ENCODE measurements around the gene TEX22. TPM values are rescaled to one million over a fixed set of nuclear protein-coding genes. Genes with fewer than 3 reads are reported as not detected.

Gene TEX22
- total RNA-seq, 1 experiment from 2014 or later = 0.04 TPM

DNA sequence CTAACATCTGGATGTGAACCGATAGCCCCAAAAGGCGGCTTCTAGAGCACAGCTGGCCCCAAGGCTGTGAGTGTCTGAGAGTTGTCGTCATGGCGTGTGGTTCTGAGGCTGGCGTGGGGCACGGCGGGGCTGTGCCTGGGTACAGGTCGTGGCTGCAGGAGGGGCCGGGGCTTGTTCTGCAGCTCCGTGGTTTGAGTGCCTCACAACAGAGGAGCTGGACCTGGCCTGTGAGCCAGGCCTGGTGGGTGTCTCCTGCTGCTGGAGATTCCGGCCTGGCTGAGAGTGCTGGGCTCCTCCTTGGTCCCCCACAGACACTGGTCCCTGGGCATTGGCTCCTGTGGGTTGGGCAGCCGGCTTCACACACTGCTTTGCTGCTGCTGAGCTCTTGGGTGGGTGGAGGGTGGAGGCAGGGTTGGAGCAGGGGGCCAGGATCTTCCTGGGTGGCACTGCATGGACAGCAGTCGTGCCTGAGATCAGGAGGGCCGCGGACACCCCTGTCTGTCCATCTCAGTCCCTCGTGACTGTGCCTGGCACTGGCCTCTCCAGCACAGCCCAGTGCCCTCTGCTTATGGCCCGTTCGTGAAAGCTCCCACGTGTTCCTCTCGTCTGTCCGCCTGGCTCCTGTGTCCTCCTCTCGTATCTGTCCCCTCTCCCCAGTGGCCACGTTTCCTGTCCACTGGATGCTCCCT is 31.8 kb upstream of the TEX22 start:
- no peak for DNase-seq (ENCODE audit: low spot score)

DNA sequence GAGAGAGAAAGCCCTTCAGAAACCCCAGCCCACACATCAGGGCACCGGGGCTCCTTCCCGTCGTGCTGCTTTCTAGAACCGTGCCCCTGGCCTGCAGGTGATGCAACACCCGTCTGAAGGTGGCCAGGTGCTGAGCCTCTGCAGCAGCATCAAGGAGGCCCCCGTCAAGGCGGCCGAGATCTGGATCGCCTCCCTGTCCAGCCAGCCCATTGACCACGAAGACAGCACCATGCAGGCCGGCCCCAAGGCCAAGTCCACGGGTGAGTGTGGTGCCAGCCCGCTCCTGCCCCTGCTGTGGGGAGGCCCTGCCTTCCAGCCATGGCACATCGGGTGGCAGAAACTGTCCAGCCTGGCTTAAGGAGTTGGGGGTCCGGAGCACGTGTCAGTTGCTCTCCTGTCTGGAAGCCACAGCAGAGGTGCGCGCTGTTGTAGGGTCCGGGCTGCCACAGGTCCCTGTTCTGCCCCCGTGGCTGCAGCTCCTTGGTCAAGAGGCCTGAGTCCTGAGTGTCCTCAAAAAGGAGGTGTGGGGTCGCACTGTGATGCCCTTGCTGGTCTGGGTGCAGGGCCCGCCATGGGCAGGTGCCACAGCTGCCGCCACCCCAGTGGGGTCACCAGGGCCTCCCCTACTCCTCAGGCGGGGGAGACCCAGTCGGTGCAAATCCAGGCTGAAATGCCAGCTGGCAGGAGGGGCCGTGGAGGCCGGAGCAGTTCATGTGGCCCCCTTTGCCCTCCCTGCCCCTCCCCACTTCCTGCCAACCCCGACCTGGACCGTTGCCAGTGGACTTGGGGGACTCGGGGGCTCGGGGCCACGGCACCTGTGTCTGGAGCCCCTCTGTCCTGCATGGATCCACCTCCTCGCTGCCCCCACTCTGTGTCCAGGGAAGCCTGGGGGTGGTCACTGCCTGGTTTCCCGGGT is 31.0 kb upstream of the TEX22 start:
- no peak for DNase-seq (ENCODE audit: low spot score)

DNA sequence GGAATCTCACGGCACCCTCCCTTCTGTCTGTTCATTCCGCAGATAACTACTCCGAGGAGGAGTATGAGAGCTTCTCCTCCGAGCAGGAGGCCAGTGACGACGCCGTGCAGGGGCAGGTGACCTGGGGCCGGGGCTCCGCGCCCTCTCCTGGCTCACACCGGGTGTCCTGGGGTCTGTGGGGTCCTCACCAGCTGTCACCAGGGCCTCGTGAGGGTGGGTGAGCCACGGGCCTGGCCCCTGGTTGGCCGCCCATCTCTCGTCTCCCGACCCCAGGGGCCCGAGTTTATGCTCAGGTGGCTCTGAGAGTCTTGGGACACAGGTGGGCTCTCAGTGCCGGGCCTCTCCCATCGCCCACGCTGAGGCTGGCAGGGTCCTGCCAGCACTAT is 30.3 kb upstream of the TEX22 start:
- no peak for DNase-seq (ENCODE audit: low spot score)

DNA sequence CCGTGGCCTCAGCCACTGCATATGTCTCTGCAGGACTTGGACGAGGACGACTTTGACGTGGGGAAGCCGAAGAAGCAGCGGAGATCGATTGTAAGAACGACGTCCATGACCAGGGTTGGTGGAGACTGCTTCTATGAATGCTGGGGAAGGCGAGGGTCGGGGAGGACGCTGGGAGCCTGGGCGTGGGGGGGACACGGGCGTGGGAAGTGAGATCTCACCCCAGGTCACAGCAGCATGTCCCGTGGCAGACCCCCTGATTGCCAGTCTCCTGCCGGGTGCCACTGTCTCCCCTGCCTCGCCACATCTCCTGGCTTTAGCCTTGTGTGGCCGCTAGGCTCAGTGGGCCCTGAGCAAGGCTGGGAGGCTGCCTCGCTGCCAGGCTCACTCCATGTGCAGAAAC is 29.9 kb upstream of the TEX22 start:
- no peak for DNase-seq (ENCODE audit: low spot score)

DNA sequence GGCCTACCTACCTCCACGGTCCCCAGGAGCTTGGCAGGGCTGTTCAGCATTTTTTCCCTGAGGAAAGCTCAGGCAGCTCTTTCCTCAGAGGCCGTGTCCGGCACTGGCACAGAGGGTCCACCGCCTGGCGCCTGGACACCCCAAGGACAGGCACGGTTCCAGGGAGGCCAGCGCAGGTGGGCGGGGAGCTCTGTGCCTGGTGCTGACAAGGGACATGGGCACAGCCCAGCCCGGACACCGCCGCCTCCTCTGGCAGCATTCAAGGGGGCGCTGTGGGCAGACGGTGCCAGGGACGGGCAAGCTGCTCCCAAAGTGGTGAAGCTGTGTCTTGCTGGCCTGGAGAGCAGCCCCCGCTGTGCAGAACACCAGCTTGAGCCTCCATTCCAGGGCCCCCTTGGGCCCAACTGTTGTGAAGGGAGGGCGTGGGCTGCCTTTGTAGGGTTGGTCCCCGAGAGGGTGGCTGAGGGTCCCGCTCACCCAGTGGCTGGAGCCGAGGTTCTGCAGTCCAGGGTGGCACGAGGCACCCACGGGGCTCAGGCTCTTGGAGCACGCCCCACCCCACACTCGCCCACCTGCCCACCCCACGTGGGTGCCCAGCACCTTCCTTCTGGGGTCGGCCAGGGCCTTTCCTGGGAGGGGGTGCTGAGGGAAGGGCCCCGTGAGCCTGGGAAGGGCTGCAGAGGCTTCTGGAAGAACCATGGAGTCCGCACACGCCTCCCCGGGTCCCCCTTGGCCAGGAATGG is 29.3 kb upstream of the TEX22 start:
- no peak for DNase-seq (ENCODE audit: low spot score)

DNA sequence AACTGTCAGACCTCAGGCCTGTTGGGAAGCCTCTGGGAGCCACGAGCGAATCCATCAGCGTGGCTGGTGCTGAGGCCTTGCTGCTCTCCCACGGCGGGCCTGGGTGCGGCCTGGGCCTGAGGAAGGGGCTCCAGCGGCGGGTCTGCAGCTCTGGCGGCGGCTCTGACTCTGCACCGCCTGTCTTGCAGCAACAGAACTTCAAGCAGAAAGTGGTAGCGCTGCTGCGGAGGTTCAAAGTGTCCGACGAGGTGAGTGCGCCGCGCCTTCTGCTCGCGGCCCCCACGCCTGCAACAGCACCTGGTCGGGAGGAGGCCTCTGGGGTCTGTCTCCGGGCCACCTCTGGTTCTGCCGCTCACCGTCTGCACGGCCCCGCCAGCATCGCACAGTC is 28.7 kb upstream of the TEX22 start:
- DNase-seq (ENCODE audit: low spot score) = no peak

DNA sequence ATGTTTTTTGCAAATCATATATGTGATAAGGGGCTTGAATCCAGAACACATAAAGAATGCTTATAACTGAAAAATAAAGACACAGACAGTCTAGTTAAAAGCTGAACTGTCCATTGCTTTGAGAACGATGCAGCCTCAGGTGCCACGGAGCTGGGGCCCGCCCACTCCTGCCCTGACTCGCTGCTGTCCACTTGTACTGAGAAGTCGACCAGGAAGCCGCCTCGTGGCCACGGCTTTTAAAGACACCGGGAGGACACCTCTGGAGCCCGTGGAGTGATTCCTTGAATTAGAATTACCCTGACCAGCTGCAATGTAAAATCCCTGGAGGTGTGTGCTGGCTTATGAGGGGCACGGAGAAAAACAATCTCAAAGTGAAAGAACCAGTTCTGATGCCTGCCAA is 23.9 kb upstream of the TEX22 start:
- DNase-seq (ENCODE audit: low spot score) = no peak

DNA sequence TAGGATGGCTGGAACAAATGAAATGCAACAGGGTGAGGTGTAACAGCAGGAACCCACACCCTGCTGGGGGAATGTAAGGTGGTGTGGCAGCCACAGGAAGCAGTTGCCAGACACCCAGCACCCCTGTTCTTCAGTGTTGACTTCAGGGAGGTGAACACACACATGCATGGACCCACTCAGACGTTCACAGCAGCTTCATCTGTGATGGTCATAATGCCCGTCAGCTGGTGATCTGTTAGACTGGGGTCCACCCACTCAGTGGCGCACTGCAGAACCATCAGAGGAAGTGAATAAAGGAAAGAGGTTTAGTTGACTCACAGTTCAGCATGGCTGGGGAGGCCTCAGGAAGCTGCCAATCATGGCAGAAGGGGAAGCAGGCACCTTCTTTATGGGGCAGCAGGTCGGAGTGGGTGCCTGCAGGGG is 22.7 kb upstream of the TEX22 start:
- no peak for DNase-seq (ENCODE audit: low spot score)

DNA sequence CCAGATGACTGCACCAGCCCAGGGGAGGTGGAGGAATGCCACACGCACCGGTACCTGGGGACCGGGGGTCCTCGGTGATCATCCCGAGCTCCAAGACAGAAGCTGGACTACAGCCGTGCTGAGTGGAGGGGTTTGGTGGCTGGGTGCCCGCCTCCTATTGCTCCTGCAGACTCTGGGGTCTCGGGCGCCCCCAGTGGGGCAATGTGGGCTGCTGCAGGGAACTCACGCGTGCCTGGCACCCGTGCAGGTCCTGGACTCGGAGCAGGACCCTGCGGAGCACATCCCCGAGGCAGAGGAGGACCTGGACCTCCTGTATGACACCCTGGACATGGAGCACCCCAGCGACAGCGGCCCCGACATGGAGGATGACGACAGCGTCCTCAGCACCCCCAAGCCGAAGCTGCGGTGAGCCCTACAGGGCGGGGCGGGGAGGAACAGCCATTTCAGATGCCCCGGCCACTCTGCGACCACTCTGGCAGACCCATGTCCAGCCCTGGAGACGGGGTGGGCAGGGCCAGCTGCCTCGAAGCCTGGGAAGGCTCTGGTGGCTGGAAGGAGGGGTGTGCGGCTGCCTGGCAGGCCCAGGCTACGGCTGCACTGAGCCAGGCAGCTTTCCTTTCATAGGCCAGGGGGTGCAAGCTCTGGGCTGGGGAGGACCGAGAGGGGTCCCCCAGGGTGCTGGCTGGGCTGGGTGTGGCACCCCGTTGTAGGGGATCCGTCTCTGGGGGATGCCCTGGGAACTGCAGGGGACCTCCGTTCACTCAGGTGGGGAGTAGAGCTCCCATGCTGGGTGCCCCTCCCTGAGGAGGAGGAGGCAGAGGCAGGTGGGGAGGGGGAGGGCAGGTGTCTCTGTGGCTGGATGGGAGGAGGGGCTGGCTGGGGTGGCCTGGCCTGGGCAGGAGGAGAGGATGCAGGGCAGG is 21.6 kb upstream of the TEX22 start:
- DNase-seq (ENCODE audit: low spot score) = no peak

DNA sequence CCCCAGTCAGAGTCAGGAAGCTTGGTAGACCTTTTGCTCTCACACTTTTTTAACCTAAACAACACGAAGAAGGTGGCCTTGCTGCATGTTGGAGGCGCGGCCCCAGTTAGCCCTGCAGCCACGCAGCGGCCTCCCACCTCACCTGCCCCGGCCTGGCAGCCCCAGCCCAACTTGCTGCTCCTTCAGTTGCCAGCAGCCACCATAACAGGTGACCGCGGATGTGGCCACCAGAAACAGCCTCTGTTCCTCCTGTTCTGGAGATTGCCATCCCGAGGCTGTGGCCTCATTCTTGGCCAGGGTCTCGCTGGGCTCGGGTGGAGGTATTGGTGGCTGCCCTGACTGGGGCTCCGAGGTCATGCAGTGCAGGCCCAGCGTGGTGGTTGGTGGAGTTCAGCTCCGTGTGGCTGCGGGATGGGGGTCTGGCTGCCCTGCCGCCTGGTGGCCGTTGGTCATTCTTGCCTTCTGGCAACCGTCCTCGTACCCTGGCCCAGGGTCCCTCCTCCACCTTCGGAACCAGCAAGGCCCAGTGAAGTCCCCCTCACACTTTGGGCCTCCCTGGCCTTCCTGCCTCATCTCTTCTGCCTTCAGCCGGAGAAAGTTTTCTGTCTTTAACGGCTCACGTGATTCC is 20.7 kb upstream of the TEX22 start:
- DNase-seq (ENCODE audit: low spot score) = no peak

DNA sequence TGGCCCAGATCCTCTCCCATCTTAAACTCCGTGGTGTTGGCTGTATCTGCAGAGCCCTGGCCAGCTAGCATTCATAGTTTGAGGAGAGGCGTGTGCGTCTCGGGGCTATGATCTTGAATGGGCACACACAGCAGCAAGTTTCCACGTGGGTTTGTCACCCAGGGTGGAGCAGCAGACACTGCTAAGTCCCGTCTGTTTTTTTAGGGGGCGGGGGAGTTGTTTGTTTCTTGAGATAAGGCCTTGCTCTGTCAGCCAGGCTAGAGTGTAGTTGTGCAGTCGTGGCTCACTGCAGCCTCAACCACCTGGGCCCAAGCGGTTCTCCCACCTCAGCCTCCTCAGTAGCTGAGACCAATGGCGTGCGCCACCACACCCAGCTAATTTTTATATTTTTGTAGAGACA is 20.1 kb upstream of the TEX22 start:
- DNase-seq (ENCODE audit: low spot score) = no peak

DNA sequence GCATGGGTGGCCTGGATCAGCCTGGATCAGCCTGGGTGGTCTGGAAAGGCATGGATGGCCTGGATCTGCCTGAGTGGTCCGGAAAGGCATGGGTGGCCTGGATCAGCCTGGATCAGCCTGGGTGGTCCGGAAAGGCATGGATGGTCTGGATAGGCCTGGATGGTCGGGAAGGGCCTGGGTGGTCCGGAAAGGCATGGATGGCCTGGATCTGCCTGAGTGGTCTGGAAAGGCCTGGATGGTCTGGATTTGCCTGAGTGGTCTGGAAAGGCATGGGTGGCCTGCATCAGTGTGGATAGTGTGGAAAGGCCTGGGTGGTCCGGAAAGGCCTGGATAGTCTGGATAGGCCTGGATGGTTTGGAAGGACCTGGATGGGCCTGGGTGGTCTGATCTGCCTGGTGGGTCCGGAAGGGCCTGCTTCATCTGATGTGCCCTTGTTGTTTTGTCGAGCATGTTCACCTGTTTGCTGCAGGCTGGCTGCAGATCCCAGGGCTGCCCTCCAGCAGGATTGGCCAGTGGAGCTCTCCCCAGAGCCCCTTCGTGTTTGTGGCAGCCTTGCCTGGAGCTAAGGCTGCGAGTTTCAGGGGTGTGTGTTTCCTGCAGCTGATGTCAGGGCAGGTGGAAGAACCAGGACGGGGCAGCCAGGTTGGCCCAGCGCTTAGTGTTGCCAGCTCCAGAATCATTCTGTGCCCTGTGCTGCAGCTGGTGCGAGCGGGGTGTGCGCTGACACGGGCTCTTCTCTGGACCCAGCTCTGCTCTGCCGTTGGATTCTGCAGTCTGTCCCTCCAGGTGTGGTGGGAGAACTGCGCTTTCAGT is 19.3 kb upstream of the TEX22 start:
- DNase-seq (ENCODE audit: low spot score) = no peak

DNA sequence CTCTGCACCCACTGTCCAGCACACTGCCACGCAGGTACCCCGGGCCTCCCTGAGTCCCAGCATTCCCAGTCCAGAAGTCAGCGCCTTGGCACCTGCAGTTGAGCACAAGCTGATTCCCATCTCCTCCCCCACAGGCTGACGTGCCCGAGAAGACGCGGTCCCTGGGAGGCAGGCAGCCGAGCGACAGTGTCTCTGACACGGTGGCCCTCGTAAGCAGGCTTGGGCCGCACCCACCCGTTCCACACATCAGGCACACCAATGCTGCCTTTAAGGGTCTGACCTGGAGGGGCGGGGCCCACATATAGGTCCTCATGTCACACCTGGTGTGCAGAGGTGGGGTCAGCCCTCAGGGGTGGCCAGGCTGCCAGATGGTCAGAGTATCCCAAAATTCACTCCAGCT is 18.4 kb upstream of the TEX22 start:
- no peak for DNase-seq (ENCODE audit: low spot score)

DNA sequence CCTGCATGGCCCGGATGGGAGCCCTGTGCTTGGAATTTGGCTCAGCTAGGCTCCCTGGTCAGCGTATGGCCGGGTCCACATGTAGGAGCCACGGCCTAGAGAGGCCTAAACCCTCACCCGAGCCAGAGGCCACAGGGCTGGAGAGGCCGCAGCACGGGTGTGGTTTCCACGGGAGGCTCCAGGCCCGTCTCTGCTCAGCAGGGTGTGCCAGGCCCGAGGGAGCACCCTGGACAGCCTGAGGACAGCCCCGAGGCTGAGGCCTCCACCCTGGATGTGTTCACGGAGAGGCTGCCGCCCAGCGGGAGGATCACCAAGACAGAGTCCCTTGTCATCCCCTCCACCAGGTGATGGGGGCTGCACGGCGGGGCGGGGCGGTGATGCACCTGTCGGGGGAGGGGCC is 17.6 kb upstream of the TEX22 start:
- no peak for DNase-seq (ENCODE audit: low spot score)

DNA sequence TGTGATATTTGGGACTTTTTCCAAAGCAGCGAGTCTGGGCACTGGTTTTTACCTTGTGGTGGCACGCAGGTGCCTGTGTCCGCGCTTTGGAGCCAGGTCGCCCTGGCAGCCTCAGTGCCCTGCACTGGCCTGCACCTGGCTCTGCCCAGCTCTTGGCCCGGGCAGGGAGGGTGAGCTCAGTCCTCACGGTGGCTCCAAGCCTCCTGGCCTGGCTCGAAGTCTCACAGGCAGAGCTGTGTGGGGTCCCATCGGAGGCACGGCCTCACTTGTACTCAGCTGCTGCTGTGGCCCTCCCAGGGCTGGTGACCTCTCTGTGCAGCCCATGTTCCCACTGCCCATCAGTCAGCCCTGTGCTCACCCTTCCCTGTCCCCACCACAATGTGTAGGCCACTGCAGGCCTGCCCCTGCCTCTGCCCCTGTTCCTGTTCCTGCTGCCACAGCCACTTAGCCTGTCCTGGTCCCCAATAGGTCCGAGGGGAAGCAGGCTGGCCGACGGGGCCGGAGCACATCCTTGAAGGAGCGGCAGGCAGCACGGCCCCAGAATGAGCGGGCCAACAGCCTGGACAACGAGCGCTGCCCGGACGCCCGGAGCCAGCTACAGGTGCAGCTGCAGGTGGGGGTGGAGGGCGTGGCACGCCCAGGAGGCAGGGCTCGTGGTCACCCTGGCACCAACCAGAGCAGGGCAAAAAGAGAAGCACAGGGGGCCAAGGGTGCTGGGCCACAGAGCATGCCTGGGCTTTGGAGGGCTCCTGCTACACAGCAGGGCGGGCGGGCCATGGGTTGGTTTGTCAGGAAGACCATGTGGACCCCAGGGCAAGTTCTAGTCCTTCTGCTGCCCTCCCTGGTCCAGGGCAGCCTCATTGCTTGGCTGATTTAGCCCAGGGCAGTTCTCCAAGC is 16.6 kb upstream of the TEX22 start:
- no peak for DNase-seq (ENCODE audit: low spot score)

DNA sequence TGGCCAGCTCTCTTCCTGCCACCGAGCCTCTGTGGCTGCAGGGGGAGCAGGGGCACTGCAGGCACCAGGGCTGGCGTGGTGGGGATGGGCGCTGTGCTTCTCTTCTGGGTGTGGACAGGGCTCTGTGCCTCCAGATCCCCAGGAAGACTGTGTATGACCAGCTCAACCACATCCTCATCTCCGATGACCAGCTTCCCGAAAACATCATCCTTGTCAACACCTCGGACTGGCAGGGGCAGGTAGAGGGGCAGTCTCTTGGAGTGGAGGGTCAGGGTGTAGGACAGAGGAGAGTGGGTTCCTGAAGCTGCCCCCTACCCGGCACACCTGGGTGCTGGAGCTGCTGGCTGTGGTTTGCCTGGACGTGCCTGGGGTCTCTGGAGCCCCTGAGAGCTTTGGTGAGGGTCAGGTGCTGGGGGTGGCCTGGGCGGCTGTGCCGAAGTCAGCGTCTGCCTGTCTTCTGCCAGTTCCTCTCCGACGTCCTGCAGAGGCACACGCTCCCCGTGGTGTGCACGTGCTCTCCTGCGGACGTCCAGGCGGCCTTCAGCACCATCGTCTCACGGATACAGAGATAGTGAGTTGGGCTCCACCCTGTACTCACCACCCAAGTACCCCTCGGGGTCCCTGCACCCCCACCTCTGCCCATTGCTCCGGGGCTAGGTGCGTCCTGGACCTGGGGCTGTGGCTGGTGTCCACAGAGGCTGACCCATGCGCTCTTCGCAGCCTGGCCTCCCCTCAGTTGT is 15.8 kb upstream of the TEX22 start:
- DNase-seq (ENCODE audit: low spot score) = no peak

DNA sequence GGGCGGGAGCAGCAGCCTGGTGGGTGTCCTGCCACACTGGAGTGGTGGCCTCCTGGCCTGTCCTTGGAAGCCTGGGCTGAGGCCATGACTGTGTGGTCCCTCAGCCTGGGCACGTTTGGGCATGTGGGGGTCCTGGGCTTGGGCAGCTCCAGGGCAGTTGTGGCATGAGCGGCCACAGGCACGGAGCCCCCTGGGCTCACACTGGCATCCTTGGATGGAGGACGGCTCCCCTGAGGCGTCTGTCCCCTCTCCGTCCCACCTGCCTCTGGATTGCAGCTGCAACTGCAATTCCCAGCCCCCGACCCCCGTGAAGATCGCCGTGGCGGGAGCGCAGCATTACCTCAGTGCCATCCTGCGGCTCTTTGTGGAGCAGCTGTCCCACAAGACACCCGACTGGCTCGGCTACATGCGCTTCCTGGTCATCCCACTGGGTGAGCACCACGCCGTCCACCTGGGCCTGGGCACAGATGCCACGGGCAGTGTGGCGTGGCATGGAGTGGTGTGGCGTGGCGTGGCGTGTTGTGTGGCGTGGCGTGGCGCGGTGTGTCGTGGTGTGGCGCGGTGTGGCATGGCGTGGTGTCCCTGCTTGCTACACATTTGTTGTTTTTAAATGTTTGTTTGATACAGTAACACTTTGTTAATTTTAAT is 15.1 kb upstream of the TEX22 start:
- DNase-seq (ENCODE audit: low spot score) = no peak

DNA sequence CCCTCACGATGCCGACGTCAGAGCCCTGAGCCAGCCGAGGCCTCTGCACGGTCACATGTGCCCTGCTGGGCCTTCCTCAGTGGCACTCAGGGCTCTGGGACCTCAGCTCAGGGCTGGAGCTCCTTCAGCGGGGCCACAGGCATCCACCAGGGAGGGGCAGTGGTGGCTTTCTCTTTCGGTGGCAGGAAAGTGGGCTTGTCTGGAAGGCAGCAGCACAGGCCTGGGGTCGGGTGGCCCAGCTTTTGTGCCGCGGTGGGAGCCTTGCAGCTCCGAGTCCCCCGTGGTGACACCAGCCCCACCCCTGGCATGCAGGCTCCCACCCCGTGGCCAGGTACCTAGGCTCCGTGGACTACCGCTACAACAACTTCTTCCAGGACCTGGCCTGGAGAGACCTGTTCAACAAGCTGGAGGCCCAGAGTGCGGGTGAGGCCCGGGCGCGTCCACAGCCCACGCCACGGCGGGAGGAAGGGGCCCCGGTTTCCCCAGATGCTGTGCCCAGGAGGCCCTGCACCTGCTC is 14.2 kb upstream of the TEX22 start:
- DNase-seq (ENCODE audit: low spot score) = no peak

All from H4 (cell line).